Liver (tissue), 9 donors: ENCODE results near the gene MN1. TPM values are rescaled to one million over a fixed set of nuclear protein-coding genes. Genes with fewer than 3 reads are reported as not detected.

ENCODE experiments used
- DNase-seq: peaks from one replicate; pipeline ENCODE4 v3.0.0-alpha.2; 2017; ENCODE audit warnings: low spot score
- H3K27ac ChIP-seq, 2 donors: one replicate each; pipeline ENCODE4 v1.7.0; 2013; ENCODE audit warnings: inconsistent platforms in 2 of 2, low read length in 2 of 2, control low read depth in 1 of 2, low read depth in 1 of 2, mild to moderate bottlenecking in 1 of 2
- H3K27me3 ChIP-seq, 4 donors: one replicate each; pipeline versions ENCODE4 v1.6.1 to v1.7.0; 2013; ENCODE audit warnings: low read length in 3 of 4, inconsistent platforms in 1 of 4, mild to moderate bottlenecking in 1 of 4, moderate library complexity in 1 of 4; ENCODE audit not compliant: control insufficient read depth in 4 of 4, insufficient read depth in 4 of 4
- H3K36me3 ChIP-seq, 4 donors: one replicate each; pipeline versions ENCODE4 v1.6.1 to v1.7.0; 2013; ENCODE audit warnings: low read length in 3 of 4, mild to moderate bottlenecking in 3 of 4, low read depth in 1 of 4, moderate library complexity in 1 of 4; ENCODE audit not compliant: control insufficient read depth in 4 of 4, insufficient read depth in 3 of 4
- H3K4me1 ChIP-seq, 4 donors: one replicate each; pipeline versions ENCODE4 v1.6.1 to v1.7.0; 2013; ENCODE audit warnings: low read length in 3 of 4, mild to moderate bottlenecking in 3 of 4, moderate library complexity in 1 of 4; ENCODE audit not compliant: control insufficient read depth in 4 of 4, insufficient read depth in 4 of 4
- H3K4me3 ChIP-seq, 3 donors: one replicate each; pipeline versions ENCODE4 v1.6.1 to v1.7.0; 2013; ENCODE audit warnings: low read length in 3 of 3, control low read depth in 1 of 3, low read depth in 1 of 3, mild to moderate bottlenecking in 1 of 3
- H3K9ac ChIP-seq, 2 donors: one replicate each; pipeline ENCODE4 v1.7.0; 2013; ENCODE audit warnings: low read length in 2 of 2, mild to moderate bottlenecking in 2 of 2, moderate library complexity in 2 of 2, control low read depth in 1 of 2, low read depth in 1 of 2
- H3K9me3 ChIP-seq, 4 donors: one replicate each; pipeline versions ENCODE4 v1.6.1 to v1.7.0; 2013; ENCODE audit warnings: low read length in 3 of 4; ENCODE audit not compliant: control insufficient read depth in 4 of 4
- ATF3 ChIP-seq: IDR thresholded peaks from 2 replicates; pipeline ENCODE4 v1.6.1; 2016; ENCODE audit warnings: antibody characterized with exemption
- FOXA1 ChIP-seq: IDR thresholded peaks from 2 replicates; pipeline ENCODE4 v1.6.1; 2016; ENCODE audit warnings: antibody characterized with exemption
- FOXA2 ChIP-seq: IDR thresholded peaks from 2 replicates; pipeline ENCODE4 v1.6.1; 2016; ENCODE audit warnings: antibody characterized with exemption
- HNF4A ChIP-seq, 2 donors: conservative IDR thresholded peaks; 2 replicates each; pipeline ENCODE4 v1.6.1; 2016; ENCODE audit warnings: antibody characterized with exemption in 2 of 2, mild to moderate bottlenecking in 2 of 2
- HNF4G ChIP-seq: IDR thresholded peaks from 2 replicates; pipeline ENCODE4 v1.6.1; 2016; ENCODE audit warnings: antibody characterized with exemption
- JUND ChIP-seq, 2 donors: IDR thresholded peaks; 2 replicates each; pipeline ENCODE4 v1.6.1; 2016; ENCODE audit warnings: antibody characterized with exemption in 2 of 2
- MAX ChIP-seq: IDR thresholded peaks from 2 replicates; pipeline ENCODE4 v1.6.1; 2016; ENCODE audit warnings: antibody characterized with exemption
- NR2F2 ChIP-seq: IDR thresholded peaks from 2 replicates; pipeline ENCODE4 v1.6.1; 2016; ENCODE audit warnings: antibody characterized with exemption
- RAD21 ChIP-seq, 2 donors: IDR thresholded peaks; 2 replicates each; pipeline ENCODE4 v1.6.1; 2016; ENCODE audit warnings: antibody characterized with exemption in 2 of 2, mild to moderate bottlenecking in 2 of 2
- REST ChIP-seq: IDR thresholded peaks from 2 replicates; pipeline ENCODE4 v1.6.1; 2016; ENCODE audit warnings: antibody characterized with exemption, mild to moderate bottlenecking
- RXRA ChIP-seq, 2 donors: IDR thresholded peaks; 2 replicates each; pipeline ENCODE4 v1.6.1; 2017 to 2018; ENCODE audit warnings: antibody characterized with exemption in 2 of 2, mild to moderate bottlenecking in 1 of 2
- TAF1 ChIP-seq: conservative IDR thresholded peaks from 2 replicates; pipeline ENCODE4 v1.6.1; 2016; ENCODE audit warnings: antibody characterized with exemption, mild to moderate bottlenecking
- WGBS: extraction: QIAGEN DNeasy Blood & Tissue Kit; methylation state at CpG from one replicate; pipeline ENCODE4 v1.1.7; 2013; 5-methylcytosine and 5-hydroxymethylcytosine counted together
- polyA plus RNA-seq, 2 donors: library from polyadenylated mRNA; stranded (reverse) in 1 of 2; unstranded in 1 of 2; fragments of 200-250 nt in 1 of 2; fragments of >200 nt in 1 of 2; fragmentation: Nextera tagmentation in 1 of 2; extraction: Ambion mirVana in 1 of 2; gene quantifications; one replicate each; pipeline versions ENCODE4 v1.2.1 to v1.2.3, GENCODE V29; 2013 to 2015
- total RNA-seq, 2 donors: library from RNA; depleted of rRNA; stranded (reverse); fragments of >200 nt; gene quantifications; one replicate each; pipeline ENCODE4 v1.2.3, GENCODE V29; 2014
- donor health status: healthy.
- donor health status: healthy.
- donor health status: healthy.
- donor health status: healthy.
- donor health status: healthy.

The MN1 gene
- total and polyA plus RNA-seq, 4 donors, result 0.10 to 0.33 (median 0.21) TPM

- no peaks in the 10 kb centered on the region for H3K9me3 ChIP-seq
- no peak for DNase-seq
Observed at GRCh38 chr22:27730641-27731433, 70.7 kb downstream of the MN1 start.

GRCh38 chr22:27729246-27729645 is 72.3 kb downstream of the MN1 start:
- peaks cover 0 to 4% (median 0%) of the 10 kb centered on the region in 4 donors for H3K27me3 ChIP-seq
- H3K9ac ChIP-seq, result no peak overlapping the region
- no peak overlapping the region for H3K4me3 ChIP-seq
- no peaks in the 10 kb centered on the region for H3K9me3 ChIP-seq
- H3K4me1 ChIP-seq, result no peaks in the 10 kb centered on the region
- H3K27ac ChIP-seq, result no peak overlapping the region
- no peaks in the 10 kb centered on the region for H3K36me3 ChIP-seq
- WGBS, result 72% methylated on average over 4 of the region's 4 CpGs
- TF ChIP-seq MAX (no peak), RXRA (IDR thresholded peaks at IDR 0.05) (no peak)
- no peak for DNase-seq

More at GRCh38 chr22:27730641-27731433, 70.7 kb downstream of the MN1 start:
- 68% methylated on average over 9 of the region's 9 CpGs for WGBS
- no peak overlapping the region for H3K27ac ChIP-seq
- no peak overlapping the region for H3K4me3 ChIP-seq
- TF ChIP-seq ATF3 (no peak), HNF4G (no peak)
- no peaks in the 10 kb centered on the region for H3K36me3 ChIP-seq
- peaks cover 0 to 4% (median 0%) of the 10 kb centered on the region in 4 donors for H3K27me3 ChIP-seq
- no peaks in the 10 kb centered on the region for H3K4me1 ChIP-seq
- no peak overlapping the region for H3K9ac ChIP-seq

- TF ChIP-seq HNF4G (no peak), ATF3 (no peak), TAF1 (no peak), FOXA2 (no peak), NR2F2 (no peak), REST (no peak), RAD21 (IDR thresholded peaks at IDR 0.05) (no peak), FOXA1 (no peak), HNF4A (conservative IDR thresholded peaks at IDR 0.05) (no peak), JUND (IDR thresholded peaks at IDR 0.05) (no peak)
- Histone ChIP-seq H3K9ac (no peak overlapping the region), H3K4me1 (no peaks in the 10 kb centered on the region), H3K36me3 (no peaks in the 10 kb centered on the region), H3K27me3 (peaks cover 0 to 4% (median 0%) of the 10 kb centered on the region in 4 donors), H3K27ac (no peak overlapping the region), H3K9me3 (no peaks in the 10 kb centered on the region), H3K4me3 (no peak overlapping the region)
- DNase-seq, result no peak
- WGBS, result 84% methylated on average over 4 of the region's 4 CpGs
Observed at GRCh38 chr22:27727673-27728451, 73.7 kb downstream of the MN1 start.
